ENCODE results near the gene CPHXL2. TPM values are rescaled to one million over a fixed set of nuclear protein-coding genes. Genes with fewer than 3 reads are reported as not detected.

The CPHXL2 gene
- total RNA-seq, 1 donor from 2014 or later, result not detected

- H3K27ac ChIP-seq, result no peak overlapping the region
- no peak for TF ChIP-seq CTCF (IDR thresholded peaks at IDR 0.05)
- H3K9me3 ChIP-seq, result no peaks in the 10 kb centered on the region
- intact Hi-C loops (cut with DNase I), result no loop called here
- no peak for DNase-seq (ENCODE audit: low spot score in 2 of 2)
- peaks cover 41 to 47% of the 10 kb centered on the region in 2 donors for H3K36me3 ChIP-seq
- H3K4me3 ChIP-seq, result no peak overlapping the region
- H3K27me3 ChIP-seq, result no peaks in the 10 kb centered on the region
- H3K4me1 ChIP-seq, result peaks cover 4 to 21% of the 10 kb centered on the region in 2 donors
These were observed 22.9 kb downstream of the CPHXL2 start for GRCh38 chr16:75653922-75654321.

- TF ChIP-seq CTCF (IDR thresholded peaks at IDR 0.05), result peak in 1 of 3 experiments; percentile 12
- peak overlapping the region; percentile 96 to 97 for H3K4me3 ChIP-seq
- H3K4me1 ChIP-seq, result peaks cover 12 to 37% of the 10 kb centered on the region in 2 donors
- peaks cover 3 to 13% of the 10 kb centered on the region in 2 donors for H3K36me3 ChIP-seq
- intact Hi-C loops (cut with DNase I), result loop anchor here (5.0 kb wide), 1 partner anchor 81 kb away; the partner anchor contains the start of gene GABARAPL2
- peak; percentile 45 to 91 for DNase-seq (ENCODE audit: low spot score in 2 of 2)
- H3K27me3 ChIP-seq, result no peaks in the 10 kb centered on the region
- no peaks in the 10 kb centered on the region for H3K9me3 ChIP-seq
- peak overlapping the region; percentile 96 to 97 for H3K27ac ChIP-seq
These were observed 28.3 kb downstream of the CPHXL2 start for GRCh38 chr16:75648265-75649076.

- H3K4me1 ChIP-seq, result peaks cover 9 to 32% of the 10 kb centered on the region in 2 donors
- H3K36me3 ChIP-seq, result peaks cover 3 to 18% of the 10 kb centered on the region in 2 donors
- H3K27me3 ChIP-seq, result no peaks in the 10 kb centered on the region
- peak; percentile 75 to 95 for DNase-seq (ENCODE audit: low spot score in 2 of 2)
- peak within 1 kb of the TSS; percentile 96 to 97 for H3K27ac ChIP-seq
- intact Hi-C loops (cut with DNase I), result loop anchor here (1.0 to 5.0 kb wide), 4 partner anchors 24 to 183 kb away; partner anchors contain the start of genes ADAT1, GABARAPL2 and TMEM170A
- peak within 1 kb of the TSS; percentile 96 to 97 for H3K4me3 ChIP-seq
- H3K9me3 ChIP-seq, result no peaks in the 10 kb centered on the region
- TF ChIP-seq CTCF (IDR thresholded peaks at IDR 0.05), result no peak
These were observed 29.1 kb downstream of the CPHXL2 start, which contains the start of the genes KARS1 and TERF2IP for GRCh38 chr16:75647492-75648264. KARS1 (minus strand) TSS chr16:75647665; CDS start chr16:75647639, 26 bp downstream. TERF2IP (plus strand) TSS chr16:75647773; CDS start chr16:75647883, 110 bp downstream.

GRCh38 chr16:75647112-75647491, 29.7 kb downstream of the CPHXL2 start:
- Histone ChIP-seq H3K4me3 (peak overlapping the region; percentile 96 to 97), H3K9me3 (no peaks in the 10 kb centered on the region), H3K36me3 (peaks cover 3 to 23% of the 10 kb centered on the region in 2 donors), H3K4me1 (peaks cover 8 to 31% of the 10 kb centered on the region in 2 donors), H3K27me3 (no peaks in the 10 kb centered on the region), H3K27ac (peak overlapping the region; percentile 96 to 97)
- DNase-seq (ENCODE audit: low spot score in 2 of 2), result no peak
- intact Hi-C loops (cut with DNase I), result loop anchor here (1.0 to 5.0 kb wide), 4 partner anchors 24 to 183 kb away; partner anchors contain the start of genes ADAT1, GABARAPL2 and TMEM170A
- TF ChIP-seq CTCF (IDR thresholded peaks at IDR 0.05), result no peak

GRCh38 chr16:75644240-75645012, 32.4 kb downstream of the CPHXL2 start:
- Histone ChIP-seq H3K4me3 (no peak overlapping the region), H3K4me1 (peaks cover 8 to 16% of the 10 kb centered on the region in 2 donors), H3K36me3 (peaks cover 23 to 46% of the 10 kb centered on the region in 2 donors), H3K27me3 (no peaks in the 10 kb centered on the region), H3K27ac (no peak overlapping the region), H3K9me3 (no peaks in the 10 kb centered on the region)
- no peak for DNase-seq (ENCODE audit: low spot score in 2 of 2)
- TF ChIP-seq CTCF (IDR thresholded peaks at IDR 0.05), result no peak
- intact Hi-C loops (cut with DNase I), result loop anchor here (5.0 kb wide), 1 partner anchor 77 kb away; the partner anchor contains the start of gene GABARAPL2

All from ascending aorta (tissue), 2 donors.